HG02588 (cell line): ENCODE data around the gene RASAL2.
"Not testable (repeated sequence)": the region's sequence is repeated elsewhere in the genome, so short reads cannot be mapped to it uniquely, and the experiment has no call there.

Source experiments
- ATAC-seq: cut with Tn5 transposase; IDR thresholded peaks from one replicate; pipeline ENCODE4 v1.9.1; 2021; ENCODE audit warnings: mild to moderate bottlenecking, moderate library complexity; ENCODE audit not compliant: unreplicated experiment

Gene RASAL2

GRCh38 chr1:178066908-178067614, 26.8 kb upstream of the RASAL2 start:
- peak; percentile 99 for ATAC-seq

- no peak for ATAC-seq
Observed at GRCh38 chr1:178071811-178072210, 22.1 kb upstream of the RASAL2 start.

- ATAC-seq, result no peak
Observed at GRCh38 chr1:178072326-178072725, 21.6 kb upstream of the RASAL2 start.

- ATAC-seq, result no peak
Observed at GRCh38 chr1:178075333-178075732, 18.6 kb upstream of the RASAL2 start.

- ATAC-seq, result no peak
Observed at GRCh38 chr1:178076607-178077006, 17.3 kb upstream of the RASAL2 start.

GRCh38 chr1:178077917-178078316, 16.0 kb upstream of the RASAL2 start:
- no peak for ATAC-seq

- ATAC-seq, result no peak
Observed at GRCh38 chr1:178086294-178086693, 7.6 kb upstream of the RASAL2 start.

GRCh38 chr1:178086766-178087165, 7.1 kb upstream of the RASAL2 start:
- no peak for ATAC-seq

GRCh38 chr1:178088651-178089050, 5.3 kb upstream of the RASAL2 start:
- ATAC-seq, result no peak

GRCh38 chr1:178091454-178091853, 2.5 kb upstream of the RASAL2 start:
- ATAC-seq, result not testable (repeated sequence)

GRCh38 chr1:178091986-178092745, 1.7 kb upstream of the RASAL2 start:
- ATAC-seq, result no peak

GRCh38 chr1:178092878-178093493, 918 bp upstream of the RASAL2 start:
- no peak for ATAC-seq

- ATAC-seq, result peak; percentile 78
Observed at GRCh38 chr1:178093494-178093950, 382 bp upstream of the RASAL2 start.

GRCh38 chr1:178094739-178095645, 1.1 kb downstream of the RASAL2 start:
- no peak for ATAC-seq

- no peak for ATAC-seq
Observed at GRCh38 chr1:178096421-178096820, 2.5 kb downstream of the RASAL2 start.

- ATAC-seq, result no peak
Observed at GRCh38 chr1:178098262-178098661, 4.4 kb downstream of the RASAL2 start.

- ATAC-seq, result no peak
Observed at GRCh38 chr1:178101266-178101630, 7.3 kb downstream of the RASAL2 start.

- no peak for ATAC-seq
Observed at GRCh38 chr1:178101654-178102053, 7.8 kb downstream of the RASAL2 start.

- no peak for ATAC-seq
Observed at GRCh38 chr1:178102218-178102617, 8.3 kb downstream of the RASAL2 start.

- no peak for ATAC-seq
Observed at GRCh38 chr1:178107823-178108222, 13.9 kb downstream of the RASAL2 start.
